Endothelial cell of hepatic sinusoid (primary cell): ENCODE measurements around the gene CREB5.

Experiments
- in situ Hi-C: cut with HindIII; loops from 2 replicates; pipeline ENCODE4 v1.10.0; 2017; ENCODE audit warnings: low sequenced_read_pairs

CREB5 gene

GRCh38 chr7:28830846-28831245, 418.5 kb downstream of the CREB5 start:
- in situ Hi-C loops = no loop called here

GRCh38 chr7:28832669-28833068, 420.4 kb downstream of the CREB5 start:
- in situ Hi-C loops = no loop called here

GRCh38 chr7:28835800-28836199, 423.5 kb downstream of the CREB5 start:
- in situ Hi-C loops = no loop called here

GRCh38 chr7:28836716-28837115, 424.4 kb downstream of the CREB5 start:
- in situ Hi-C loops = no loop called here

- in situ Hi-C loops = no loop called here
Observed at GRCh38 chr7:28837216-28837615, 424.9 kb downstream of the CREB5 start.

- in situ Hi-C loops = no loop called here
Observed at GRCh38 chr7:28840592-28840995, 428.3 kb downstream of the CREB5 start.

GRCh38 chr7:28841766-28842165, 429.4 kb downstream of the CREB5 start:
- in situ Hi-C loops = no loop called here

- in situ Hi-C loops = no loop called here
Observed at GRCh38 chr7:28842769-28843295, 430.5 kb downstream of the CREB5 start.

- in situ Hi-C loops = no loop called here
Observed at GRCh38 chr7:28845106-28845505, 432.8 kb downstream of the CREB5 start.

GRCh38 chr7:28847176-28847575, 434.9 kb downstream of the CREB5 start:
- in situ Hi-C loops = no loop called here

- in situ Hi-C loops = no loop called here
Observed at GRCh38 chr7:28847681-28848080, 435.4 kb downstream of the CREB5 start.

GRCh38 chr7:28848906-28849305, 436.6 kb downstream of the CREB5 start:
- in situ Hi-C loops = no loop called here

GRCh38 chr7:28850699-28851098, 438.4 kb downstream of the CREB5 start:
- in situ Hi-C loops = no loop called here

- in situ Hi-C loops = no loop called here
Observed at GRCh38 chr7:28853150-28853549, 440.8 kb downstream of the CREB5 start.

- in situ Hi-C loops = no loop called here
Observed at GRCh38 chr7:28853834-28854749, 441.8 kb downstream of the CREB5 start.

GRCh38 chr7:28854750-28855074, 442.4 kb downstream of the CREB5 start:
- in situ Hi-C loops = no loop called here

- in situ Hi-C loops = no loop called here
Observed at GRCh38 chr7:28855538-28856217, 443.4 kb downstream of the CREB5 start.

- in situ Hi-C loops = no loop called here
Observed at GRCh38 chr7:28856656-28857055, 444.3 kb downstream of the CREB5 start.

- in situ Hi-C loops = no loop called here
Observed at GRCh38 chr7:28858206-28858605, 445.9 kb downstream of the CREB5 start.

- in situ Hi-C loops = no loop called here
Observed at GRCh38 chr7:28858895-28859294, 446.6 kb downstream of the CREB5 start.

GRCh38 chr7:28861825-28862224, 449.5 kb downstream of the CREB5 start:
- in situ Hi-C loops = no loop called here
